Brain microvascular endothelial cell (primary cell): ENCODE data around the gene PCLO.

Experiments used
- DNase-seq: peaks from one replicate; pipeline ENCODE4 v3.0.0-alpha.2; 2020
- H3K27ac ChIP-seq: fragments of 250-450 bp; sonication (Bioruptor Pico); 2 replicates; pipeline ENCODE4 v1.5.1; 2020; ENCODE audit warnings: mild to moderate bottlenecking, moderate library complexity
- H3K27me3 ChIP-seq: fragments of 250-450 bp; sonication (Bioruptor Pico); replicated peaks from 2 replicates; pipeline ENCODE4 v1.5.1; 2020; ENCODE audit warnings: mild to moderate bottlenecking
- H3K36me3 ChIP-seq: fragments of 250-450 bp; sonication (Bioruptor Pico); replicated peaks from 2 replicates; pipeline ENCODE4 v1.5.1; 2020; ENCODE audit warnings: mild to moderate bottlenecking
- H3K4me3 ChIP-seq: 2 replicates; pipeline ENCODE4 v1.5.1; 2011; ENCODE audit warnings: low read depth, mild to moderate bottlenecking, control low read depth, low read length, moderate library complexity
- CTCF ChIP-seq: IDR thresholded peaks from 2 replicates; pipeline ENCODE4 v1.5.1; 2011; ENCODE audit warnings: low read depth, mild to moderate bottlenecking, moderate library complexity, low read length, control low read depth, inconsistent platforms; ENCODE audit errors: missing control alignments
- in situ Hi-C: cut with HindIII; loops from 2 replicates; pipeline ENCODE4 v1.10.0; 2017; ENCODE audit warnings: low sequenced_read_pairs, low pct_ligation_motif_present

PCLO gene

GRCh38 chr7:82965088-82966036 is 197.3 kb downstream of the PCLO start:
- Histone ChIP-seq H3K36me3 (no peaks in the 10 kb centered on the region), H3K4me3 (no peak overlapping the region), H3K27me3 (no peaks in the 10 kb centered on the region), H3K27ac (no peak overlapping the region)
- in situ Hi-C loops: no loop called here
- no peak for DNase-seq
- TF ChIP-seq CTCF: no peak

DNA sequence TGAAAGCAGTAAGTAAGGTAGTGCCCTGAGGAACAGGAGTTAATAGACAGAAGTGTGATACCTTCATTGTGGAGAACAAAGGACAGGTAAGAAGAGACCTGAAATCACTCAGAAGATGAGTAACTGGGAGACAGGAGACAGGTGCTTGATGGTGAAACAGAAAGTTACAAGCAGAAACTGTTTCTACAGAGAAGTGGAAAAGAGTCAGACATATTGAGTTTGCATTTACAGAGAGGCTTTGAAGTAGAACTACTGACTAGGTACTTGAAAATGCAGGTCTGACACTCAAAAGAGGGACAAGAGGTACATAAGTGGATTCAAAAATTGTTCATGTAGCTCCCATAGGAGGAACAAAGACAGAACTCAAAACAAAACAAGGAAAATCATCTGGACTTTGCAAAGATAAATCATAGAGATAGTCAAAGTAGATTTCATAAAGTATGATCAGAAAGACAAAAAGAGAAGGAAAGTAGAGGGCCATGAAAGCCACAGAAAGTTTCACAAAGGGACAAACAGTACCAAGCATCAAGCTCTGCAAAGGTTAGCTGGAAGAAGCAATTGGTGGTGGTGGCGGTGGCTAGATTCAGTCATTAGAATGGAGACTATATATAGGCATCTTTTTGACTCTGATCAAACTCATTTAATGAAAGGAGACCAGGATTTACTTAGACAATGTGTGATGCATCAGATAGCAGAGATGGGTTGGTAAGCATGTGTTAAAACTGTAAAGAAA is 198.4 kb downstream of the PCLO start:
- Histone ChIP-seq H3K36me3 (no peaks in the 10 kb centered on the region), H3K27me3 (no peaks in the 10 kb centered on the region), H3K4me3 (no peak overlapping the region), H3K27ac (no peak overlapping the region)
- in situ Hi-C loops: no loop called here
- TF ChIP-seq CTCF: no peak
- DNase-seq: no peak

DNA sequence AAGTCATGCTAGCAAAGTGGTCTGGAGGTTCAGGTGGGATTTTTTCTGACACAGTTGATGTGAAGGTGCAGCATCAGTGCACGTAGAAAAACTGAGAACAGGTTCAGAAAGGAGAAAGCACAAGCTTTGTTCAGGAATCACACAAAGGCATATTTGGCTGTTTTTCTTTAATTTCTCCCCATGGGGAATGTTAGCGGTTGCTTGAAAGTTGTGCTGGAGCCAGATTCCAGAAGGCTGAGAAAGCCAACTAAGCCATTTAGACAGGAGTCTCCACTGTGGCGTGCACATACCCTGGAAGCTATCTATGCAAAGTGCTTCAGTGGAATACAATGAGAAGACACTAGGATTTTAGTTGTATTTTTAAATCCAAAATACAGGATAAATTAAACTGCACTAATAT is 201.4 kb downstream of the PCLO start:
- DNase-seq: no peak
- TF ChIP-seq CTCF: no peak

GRCh38 chr7:82959528-82959927 is 203.2 kb downstream of the PCLO start:
- in situ Hi-C loops: no loop called here
- no peak overlapping the region for H3K4me3 ChIP-seq
- no peak overlapping the region for H3K27ac ChIP-seq
- no peak for DNase-seq
- H3K27me3 ChIP-seq: no peaks in the 10 kb centered on the region
- H3K36me3 ChIP-seq: no peaks in the 10 kb centered on the region
- no peak for TF ChIP-seq CTCF

More for the DNA sequence above, 201.4 kb downstream of the PCLO start:
- no peaks in the 10 kb centered on the region for H3K27me3 ChIP-seq
- no peak overlapping the region for H3K4me3 ChIP-seq
- in situ Hi-C loops: no loop called here
- no peak overlapping the region for H3K27ac ChIP-seq
- H3K36me3 ChIP-seq: no peaks in the 10 kb centered on the region

- in situ Hi-C loops: no loop called here
- no peak for DNase-seq
- no peaks in the 10 kb centered on the region for H3K27me3 ChIP-seq
- no peak overlapping the region for H3K4me3 ChIP-seq
- H3K27ac ChIP-seq: no peak overlapping the region
- TF ChIP-seq CTCF: no peak
- no peaks in the 10 kb centered on the region for H3K36me3 ChIP-seq
These were observed 205.2 kb downstream of the PCLO start for GRCh38 chr7:82957521-82957920.
